ENCODE results near the gene PGAP2. TPM values are rescaled to one million over a fixed set of nuclear protein-coding genes. Genes with fewer than 3 reads are reported as not detected.

PGAP2 gene
- total and polyA plus RNA-seq, 10 of the 15 experiments (the other 5 are each of a cell fraction or from before 2014, with no cell fraction given) = 12.3 to 37.4 (median 31.9) TPM

DNA sequence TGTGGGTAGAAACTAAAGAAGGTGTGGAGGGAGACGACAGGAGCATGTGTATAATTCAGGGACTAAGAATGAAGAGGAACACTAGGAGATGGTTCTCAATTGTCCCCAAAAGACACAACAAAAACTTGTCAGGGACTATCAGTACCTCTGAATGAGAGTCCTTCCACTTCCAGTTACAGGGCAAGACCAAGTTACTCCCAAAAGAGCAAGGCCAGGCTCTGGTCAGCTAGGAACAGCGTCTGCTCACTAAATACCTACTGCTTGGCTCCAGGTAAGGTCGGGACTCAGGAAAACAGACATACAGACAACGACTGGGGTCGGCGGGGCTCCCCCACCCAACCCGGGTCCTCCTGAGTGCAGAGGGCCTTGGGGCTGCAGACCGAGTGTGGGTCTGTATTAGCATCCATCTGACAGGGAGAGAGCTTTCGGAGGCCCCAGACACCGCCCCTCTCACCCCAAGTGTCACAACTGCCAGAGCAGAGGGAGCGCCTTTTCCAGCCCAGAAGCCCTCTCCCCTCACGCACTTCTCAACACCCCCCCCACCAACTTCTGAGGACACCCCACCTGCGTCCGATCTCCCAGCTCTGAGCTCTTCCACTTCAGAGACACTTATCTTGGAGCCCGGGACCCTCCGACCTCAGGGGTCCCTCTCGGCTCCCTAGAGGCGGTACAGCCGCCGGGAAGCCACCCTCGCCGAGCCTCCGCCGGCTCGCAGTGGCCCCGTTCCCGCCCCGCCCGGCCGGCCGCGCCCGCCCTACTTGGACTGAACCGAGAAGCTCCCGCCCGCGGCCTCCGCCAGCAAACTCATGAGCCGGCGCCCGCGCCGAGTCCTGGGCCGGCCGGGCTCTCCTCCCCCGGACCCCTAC, 31.9 kb downstream of the PGAP2 start:
- no TSS peak for BruUV-seq (replicated peaks)
- H3K27me3 ChIP-seq (replicated peaks in 1 of 2; ENCODE audit: control insufficient read depth in 2 of 2, insufficient read depth in 2 of 2, low read length in 1 of 2) = no peaks in the 10 kb centered on the region
- ATAC-seq (peak; percentile 2; the same call in 2 of the 3 replicates), DNase-seq (ENCODE audit: low read depth, low spot score) (no peak), FAIRE-seq (no peak)
- no peaks in the 10 kb centered on the region for H3K9me3 ChIP-seq (replicated peaks; ENCODE audit: control insufficient read depth, insufficient read depth, low read length)
- H3K4me3 ChIP-seq = peak overlapping the region; percentile 98
- H3K27ac ChIP-seq (ENCODE audit: control insufficient read depth, insufficient read depth) = peak overlapping the region; percentile 82
- RAD21 ChIA-PET (ENCODE audit: unreplicated experiment) = interaction anchor here (0.7 to 12.7 kb wide), 20 partner anchors 9 to 317 kb away, joined by 3 to 304 read pairs (median 6); partner anchors contain the start of genes NUP98, PGAP2 and STIM1
- in situ Hi-C loops (cut with MboI) = loop anchor here (25.0 kb wide), 1 partner anchor 547 kb away; the partner anchor contains the start of gene TRIM21
- peaks cover 55% of the 10 kb centered on the region for H3K79me2 ChIP-seq (ENCODE audit: control insufficient read depth, insufficient read depth, low read length)
- no peaks in the 10 kb centered on the region for H4K20me1 ChIP-seq (ENCODE audit: control insufficient read depth, insufficient read depth)
- under 1% methylated on average over 27 of the region's 46 CpGs for WGBS (ENCODE audit: insufficient coverage, insufficient replicate concordance, low lambda C conversion rate, missing lambda C conversion rate)
- intact Hi-C loops (cut with micrococcal nuclease; ENCODE audit: unreplicated experiment) = loop anchor here (2.0 kb wide), 1 partner anchor 43 kb away; the partner anchor contains the start of gene NUP98
- H3K9ac ChIP-seq (ENCODE audit: control insufficient read depth, insufficient read depth, low read length) = peak overlapping the region; percentile 89
- POLR2A ChIA-PET = interaction anchor here (0.6 to 12.0 kb wide), 16 partner anchors 9 to 1105 kb away, joined by 3 to 242 read pairs (median 8); partner anchors contain the start of genes NUP98, PGAP2 and STIM1
- H3K36me3 ChIP-seq (ENCODE audit: control insufficient read depth in 2 of 2, insufficient read depth in 2 of 2, low read length in 1 of 2) = peaks cover 0 to 5% of the 10 kb centered on the region in 2 experiments; a peak in 1 of 4 replicates
- H3K4me1 ChIP-seq (ENCODE audit: control insufficient read depth, insufficient read depth, low read length) = peaks cover 25% of the 10 kb centered on the region
- peak overlapping the region; percentile 43 for H3K4me2 ChIP-seq (ENCODE audit: control insufficient read depth, insufficient read depth)
- H2AFZ ChIP-seq (ENCODE audit: control insufficient read depth, low read depth, low read length) = no peak overlapping the region; the same call in none of the 2 replicates
- CTCF ChIA-PET = interaction anchor here (0.7 to 39.6 kb wide), 6 partner anchors 9 to 229 kb away, joined by 3 to 1047 read pairs (median 20); partner anchors contain the start of gene STIM1
- SMC1A ChIA-PET (ENCODE audit: uncharacterized antibody, unreplicated experiment) = interaction anchor here (1.4 to 21.1 kb wide), 8 partner anchors 12 to 233 kb away, joined by 3 to 805 read pairs (median 9); partner anchors contain the start of genes PGAP2 and STIM1
- TF ChIP-seq SMARCA5 (IDR thresholded peaks at IDR 0.05) (no peak), TAF1 (IDR thresholded peaks at IDR 0.05; ENCODE audit: borderline replicate concordance, low read depth, low read length) (no peak), ZZZ3 (IDR thresholded peaks at IDR 0.05; ENCODE audit: control insufficient read depth, insufficient read length, low read depth) (no peak), IKZF1 (conservative IDR thresholded peaks at IDR 0.05) (peak; percentile 9; the same call in 1 of the 2 replicates), SRF (IDR thresholded peaks at IDR 0.05; ENCODE audit: low read depth in 2 of 2, low read length in 2 of 2) (no peak), CHD2 (IDR thresholded peaks at IDR 0.05; ENCODE audit: borderline replicate concordance, low read depth, low read length) (no peak), GATAD2B (conservative IDR thresholded peaks at IDR 0.05; ENCODE audit: low read depth) (0 out of 2 replicates have a peak, but pooled peaks have one; percentile 37), POU2F2 (IDR thresholded peaks at IDR 0.05; ENCODE audit: borderline replicate concordance, low read depth, low read length) (0 out of 3 replicates have a peak, but pooled peaks have one; percentile 9)
- TF ChIP-seq, protein P1, sequence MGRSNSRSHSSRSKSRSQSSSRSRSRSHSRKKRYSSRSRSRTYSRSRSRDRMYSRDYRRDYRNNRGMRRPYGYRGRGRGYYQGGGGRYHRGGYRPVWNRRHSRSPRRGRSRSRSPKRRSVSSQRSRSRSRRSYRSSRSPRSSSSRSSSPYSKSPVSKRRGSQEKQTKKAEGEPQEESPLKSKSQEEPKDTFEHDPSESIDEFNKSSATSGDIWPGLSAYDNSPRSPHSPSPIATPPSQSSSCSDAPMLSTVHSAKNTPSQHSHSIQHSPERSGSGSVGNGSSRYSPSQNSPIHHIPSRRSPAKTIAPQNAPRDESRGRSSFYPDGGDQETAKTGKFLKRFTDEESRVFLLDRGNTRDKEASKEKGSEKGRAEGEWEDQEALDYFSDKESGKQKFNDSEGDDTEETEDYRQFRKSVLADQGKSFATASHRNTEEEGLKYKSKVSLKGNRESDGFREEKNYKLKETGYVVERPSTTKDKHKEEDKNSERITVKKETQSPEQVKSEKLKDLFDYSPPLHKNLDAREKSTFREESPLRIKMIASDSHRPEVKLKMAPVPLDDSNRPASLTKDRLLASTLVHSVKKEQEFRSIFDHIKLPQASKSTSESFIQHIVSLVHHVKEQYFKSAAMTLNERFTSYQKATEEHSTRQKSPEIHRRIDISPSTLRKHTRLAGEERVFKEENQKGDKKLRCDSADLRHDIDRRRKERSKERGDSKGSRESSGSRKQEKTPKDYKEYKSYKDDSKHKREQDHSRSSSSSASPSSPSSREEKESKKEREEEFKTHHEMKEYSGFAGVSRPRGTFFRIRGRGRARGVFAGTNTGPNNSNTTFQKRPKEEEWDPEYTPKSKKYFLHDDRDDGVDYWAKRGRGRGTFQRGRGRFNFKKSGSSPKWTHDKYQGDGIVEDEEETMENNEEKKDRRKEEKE (IDR thresholded peaks at IDR 0.05) = no peak
- TF ChIP-seq, protein P2, sequence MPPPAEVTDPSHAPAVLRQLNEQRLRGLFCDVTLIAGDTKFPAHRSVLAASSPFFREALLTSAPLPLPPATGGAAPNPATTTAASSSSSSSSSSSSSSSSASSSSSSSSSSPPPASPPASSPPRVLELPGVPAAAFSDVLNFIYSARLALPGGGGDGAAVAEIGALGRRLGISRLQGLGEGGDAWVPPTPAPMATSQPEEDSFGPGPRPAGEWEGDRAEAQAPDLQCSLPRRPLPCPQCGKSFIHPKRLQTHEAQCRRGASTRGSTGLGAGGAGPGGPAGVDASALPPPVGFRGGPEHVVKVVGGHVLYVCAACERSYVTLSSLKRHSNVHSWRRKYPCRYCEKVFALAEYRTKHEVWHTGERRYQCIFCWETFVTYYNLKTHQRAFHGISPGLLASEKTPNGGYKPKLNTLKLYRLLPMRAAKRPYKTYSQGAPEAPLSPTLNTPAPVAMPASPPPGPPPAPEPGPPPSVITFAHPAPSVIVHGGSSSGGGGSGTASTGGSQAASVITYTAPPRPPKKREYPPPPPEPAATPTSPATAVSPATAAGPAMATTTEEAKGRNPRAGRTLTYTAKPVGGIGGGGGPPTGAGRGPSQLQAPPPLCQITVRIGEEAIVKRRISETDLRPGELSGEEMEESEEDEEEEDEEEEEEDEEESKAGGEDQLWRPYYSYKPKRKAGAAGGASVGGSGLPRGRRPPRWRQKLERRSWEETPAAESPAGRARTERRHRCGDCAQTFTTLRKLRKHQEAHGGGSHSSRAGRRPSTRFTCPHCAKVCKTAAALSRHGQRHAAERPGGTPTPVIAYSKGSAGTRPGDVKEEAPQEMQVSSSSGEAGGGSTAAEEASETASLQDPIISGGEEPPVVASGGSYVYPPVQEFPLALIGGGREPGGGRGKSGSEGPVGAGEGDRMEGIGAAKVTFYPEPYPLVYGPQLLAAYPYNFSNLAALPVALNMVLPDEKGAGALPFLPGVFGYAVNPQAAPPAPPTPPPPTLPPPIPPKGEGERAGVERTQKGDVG (CRISPR knock-in tag; IDR thresholded peaks at IDR 0.05) = no peak
- TF ChIP-seq, protein P3, sequence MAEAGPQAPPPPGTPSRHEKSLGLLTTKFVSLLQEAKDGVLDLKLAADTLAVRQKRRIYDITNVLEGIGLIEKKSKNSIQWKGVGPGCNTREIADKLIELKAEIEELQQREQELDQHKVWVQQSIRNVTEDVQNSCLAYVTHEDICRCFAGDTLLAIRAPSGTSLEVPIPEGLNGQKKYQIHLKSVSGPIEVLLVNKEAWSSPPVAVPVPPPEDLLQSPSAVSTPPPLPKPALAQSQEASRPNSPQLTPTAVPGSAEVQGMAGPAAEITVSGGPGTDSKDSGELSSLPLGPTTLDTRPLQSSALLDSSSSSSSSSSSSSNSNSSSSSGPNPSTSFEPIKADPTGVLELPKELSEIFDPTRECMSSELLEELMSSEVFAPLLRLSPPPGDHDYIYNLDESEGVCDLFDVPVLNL (IDR thresholded peaks at IDR 0.05; ENCODE audit: low read depth, low read length) = no peak
- TF ChIP-seq, protein P4, sequence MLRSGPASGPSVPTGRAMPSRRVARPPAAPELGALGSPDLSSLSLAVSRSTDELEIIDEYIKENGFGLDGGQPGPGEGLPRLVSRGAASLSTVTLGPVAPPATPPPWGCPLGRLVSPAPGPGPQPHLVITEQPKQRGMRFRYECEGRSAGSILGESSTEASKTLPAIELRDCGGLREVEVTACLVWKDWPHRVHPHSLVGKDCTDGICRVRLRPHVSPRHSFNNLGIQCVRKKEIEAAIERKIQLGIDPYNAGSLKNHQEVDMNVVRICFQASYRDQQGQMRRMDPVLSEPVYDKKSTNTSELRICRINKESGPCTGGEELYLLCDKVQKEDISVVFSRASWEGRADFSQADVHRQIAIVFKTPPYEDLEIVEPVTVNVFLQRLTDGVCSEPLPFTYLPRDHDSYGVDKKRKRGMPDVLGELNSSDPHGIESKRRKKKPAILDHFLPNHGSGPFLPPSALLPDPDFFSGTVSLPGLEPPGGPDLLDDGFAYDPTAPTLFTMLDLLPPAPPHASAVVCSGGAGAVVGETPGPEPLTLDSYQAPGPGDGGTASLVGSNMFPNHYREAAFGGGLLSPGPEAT (IDR thresholded peaks at IDR 0.05; ENCODE audit: low read depth) = no peak

All from GM12878 (cell line).